Smooth muscle cell (in vitro differentiated cells): ENCODE measurements around the gene PROK1. TPM values are rescaled to one million over a fixed set of nuclear protein-coding genes. Genes with fewer than 3 reads are reported as not detected.
"Not testable (repeated sequence)": the region's sequence is repeated elsewhere in the genome, so short reads cannot be mapped to it uniquely, and the experiment has no call there.

Experiments
- DNase-seq: peaks from one replicate; lab custom pipeline; 2025; ENCODE audit not compliant: unreplicated experiment; lab: John Stamatoyannopoulos, UW
- H2AFZ ChIP-seq: fragments of 200-600 bp; sonication (generic); 2 replicates; pipeline ENCODE4 v1.6.0; 2016; ENCODE audit warnings: antibody characterized with exemption, low read depth, mild to moderate bottlenecking
- H3F3A ChIP-seq: fragments of 200-600 bp; sonication (generic); 2 replicates; pipeline ENCODE4 v1.6.0; 2017; ENCODE audit warnings: antibody characterized with exemption, low read depth
- H3K27ac ChIP-seq: fragments of 200-600 bp; sonication (generic); 2 replicates; pipeline ENCODE4 v1.5.1; 2016; ENCODE audit warnings: low read depth, mild to moderate bottlenecking
- H3K27me3 ChIP-seq: fragments of 200-600 bp; sonication (generic); 2 replicates; pipeline ENCODE4 v1.6.1; 2016; ENCODE audit warnings: low read depth, mild to moderate bottlenecking
- H3K36me3 ChIP-seq: fragments of 200-600 bp; sonication (generic); 2 replicates; pipeline ENCODE4 v1.5.1; 2016; ENCODE audit warnings: low read depth
- H3K4me1 ChIP-seq: fragments of 200-600 bp; sonication (generic); 2 replicates; pipeline ENCODE4 v1.5.1; 2016; ENCODE audit warnings: low read depth
- H3K4me2 ChIP-seq: fragments of 200-600 bp; sonication (generic); 2 replicates; pipeline ENCODE4 v1.6.0; 2016; ENCODE audit warnings: mild to moderate bottlenecking
- H3K4me3 ChIP-seq: fragments of 200-600 bp; sonication (generic); 2 replicates; pipeline ENCODE4 v1.5.1; 2016; ENCODE audit warnings: mild to moderate bottlenecking
- H3K79me2 ChIP-seq: fragments of 200-600 bp; sonication (generic); 2 replicates; pipeline ENCODE4 v1.6.0; 2016; ENCODE audit warnings: low read depth, mild to moderate bottlenecking
- H3K9ac ChIP-seq: fragments of 200-600 bp; sonication (generic); 2 replicates; pipeline ENCODE4 v1.6.0; 2016; ENCODE audit warnings: low read depth
- H3K9me3 ChIP-seq: fragments of 200-600 bp; sonication (generic); replicated peaks from 2 replicates; pipeline ENCODE4 v1.5.1; 2016; ENCODE audit warnings: low read depth
- H4K20me1 ChIP-seq: fragments of 200-600 bp; sonication (generic); 2 replicates; pipeline ENCODE4 v1.6.0; 2016; ENCODE audit warnings: low read depth
- CTCF ChIP-seq: fragments of 200-600 bp; sonication (generic); IDR thresholded peaks from 2 replicates; pipeline ENCODE4 v1.5.1; 2017; ENCODE audit warnings: borderline replicate concordance, mild to moderate bottlenecking, antibody characterized with exemption; ENCODE audit not compliant: insufficient read depth, poor library complexity, severe bottlenecking
- WGBS: methylation state at CpG from one replicate; pipeline ENCODE4 v1.1.7; 2016; ENCODE audit warnings: low lambda C conversion rate; 5-methylcytosine and 5-hydroxymethylcytosine counted together
- polyA plus RNA-seq: library from polyadenylated mRNA; unstranded; fragments of >200 nt; fragmentation: Nextera tagmentation; extraction: Ambion mirVana; gene quantifications from 2 replicates; pipeline ENCODE4 v1.2.1, GENCODE V29; 2016
- total RNA-seq: library from RNA; depleted of rRNA; stranded (reverse); fragments of >200 nt; gene quantifications from 2 replicates; pipeline ENCODE4 v1.2.3, GENCODE V29; 2014

PROK1 gene
- total and polyA plus RNA-seq, 2 experiments from 2014 or later: 43.0 to 69.5 TPM

- Histone ChIP-seq H3K27ac (peak overlapping the region; percentile 79), H3K79me2 (no peaks in the 10 kb centered on the region), H4K20me1 (no peaks in the 10 kb centered on the region), H2AFZ (no peak overlapping the region), H3K27me3 (no peaks in the 10 kb centered on the region), H3K4me1 (peaks cover 10% of the 10 kb centered on the region), H3K4me2 (peak overlapping the region; percentile 69), H3F3A (peaks cover 24% of the 10 kb centered on the region), H3K9ac (peak overlapping the region; percentile 6), H3K36me3 (no peaks in the 10 kb centered on the region), H3K4me3 (no peak overlapping the region), H3K9me3 (no peaks in the 10 kb centered on the region)
- WGBS: 3% methylated on average over 7 of the region's 7 CpGs
- TF ChIP-seq CTCF: no peak
- DNase-seq: no peak
These were observed 14.3 kb upstream of the PROK1 start for GRCh38 chr1:110436635-110437034.

GRCh38 chr1:110437645-110438299 is 13.2 kb upstream of the PROK1 start:
- Histone ChIP-seq H3K4me1 (peaks cover 15% of the 10 kb centered on the region), H3K27ac (peak overlapping the region; percentile 79), H3K4me2 (peak overlapping the region; percentile 69), H3F3A (peaks cover 24% of the 10 kb centered on the region), H3K9ac (peak overlapping the region; percentile 6)
- not testable (repeated sequence) for DNase-seq, H3K27me3 ChIP-seq, H2AFZ ChIP-seq, H3K36me3 ChIP-seq, H3K4me3 ChIP-seq, H3K79me2 ChIP-seq, H4K20me1 ChIP-seq, H3K9me3 ChIP-seq
- WGBS: 75% methylated on average over 9 of the region's 9 CpGs

GRCh38 chr1:110438893-110439292 is 12.1 kb upstream of the PROK1 start:
- H4K20me1 ChIP-seq: no peaks in the 10 kb centered on the region
- no peak overlapping the region for H3K4me3 ChIP-seq
- no peak for DNase-seq
- 37% methylated on average over 4 of the region's 4 CpGs for WGBS
- no peaks in the 10 kb centered on the region for H3K27me3 ChIP-seq
- no peak for TF ChIP-seq CTCF
- H3K9me3 ChIP-seq: no peaks in the 10 kb centered on the region
- H3K4me2 ChIP-seq: peak overlapping the region; percentile 39
- H3K4me1 ChIP-seq: peaks cover 15% of the 10 kb centered on the region
- no peaks in the 10 kb centered on the region for H3K36me3 ChIP-seq
- H2AFZ ChIP-seq: no peak overlapping the region
- H3F3A ChIP-seq: peaks cover 24% of the 10 kb centered on the region
- H3K27ac ChIP-seq: peak overlapping the region; percentile 79
- no peaks in the 10 kb centered on the region for H3K79me2 ChIP-seq
- H3K9ac ChIP-seq: no peak overlapping the region

- not testable (repeated sequence) for H2AFZ ChIP-seq, H3K4me2 ChIP-seq, H3K79me2 ChIP-seq, DNase-seq, H4K20me1 ChIP-seq, H3K9me3 ChIP-seq, H3K9ac ChIP-seq, H3K4me3 ChIP-seq, H3K36me3 ChIP-seq, H3K27me3 ChIP-seq
- WGBS: 79% methylated on average over 3 of the region's 3 CpGs
- H3K4me1 ChIP-seq: peaks cover 15% of the 10 kb centered on the region
- H3F3A ChIP-seq: peaks cover 24% of the 10 kb centered on the region
- peak overlapping the region; percentile 79 for H3K27ac ChIP-seq
These were observed 11.1 kb upstream of the PROK1 start for GRCh38 chr1:110439873-110440272.

- Histone ChIP-seq H3K79me2 (no peaks in the 10 kb centered on the region), H4K20me1 (no peaks in the 10 kb centered on the region), H3K9ac (no peak overlapping the region), H3K9me3 (no peaks in the 10 kb centered on the region), H3K27me3 (no peaks in the 10 kb centered on the region), H3K4me2 (peak overlapping the region; percentile 8), H3K36me3 (no peaks in the 10 kb centered on the region), H2AFZ (no peak overlapping the region), H3K4me1 (peaks cover 15% of the 10 kb centered on the region), H3K27ac (peak overlapping the region; percentile 14), H3F3A (peaks cover 21% of the 10 kb centered on the region), H3K4me3 (no peak overlapping the region)
- no peak for DNase-seq
- WGBS: 27% methylated on average over 3 of the region's 3 CpGs
- no peak for TF ChIP-seq CTCF
These were observed 10.1 kb upstream of the PROK1 start for GRCh38 chr1:110440877-110441276.
